Fibroblast of lung (primary cell): ENCODE data around the gene C10orf90.

Experiments
- EZH2 ChIP-seq: IDR thresholded peaks from 2 replicates; pipeline ENCODE4 v1.5.1; 2012; ENCODE audit warnings: low read length, control low read depth, mild to moderate bottlenecking; ENCODE audit errors: missing control alignments
- TF ChIP-seq, protein P1 (sequence below), 2 donors: IDR thresholded peaks in 1 of 2; conservative IDR thresholded peaks in 1 of 2; 1 replicate in 1 of 2; 2 replicates in 1 of 2; pipeline ENCODE4 v1.5.1; 2011 to 2012; ENCODE audit warnings: low read length in 2 of 2, control low read depth in 1 of 2, inconsistent platforms in 1 of 2, low read depth in 1 of 2, mild to moderate bottlenecking in 1 of 2

DNA sequence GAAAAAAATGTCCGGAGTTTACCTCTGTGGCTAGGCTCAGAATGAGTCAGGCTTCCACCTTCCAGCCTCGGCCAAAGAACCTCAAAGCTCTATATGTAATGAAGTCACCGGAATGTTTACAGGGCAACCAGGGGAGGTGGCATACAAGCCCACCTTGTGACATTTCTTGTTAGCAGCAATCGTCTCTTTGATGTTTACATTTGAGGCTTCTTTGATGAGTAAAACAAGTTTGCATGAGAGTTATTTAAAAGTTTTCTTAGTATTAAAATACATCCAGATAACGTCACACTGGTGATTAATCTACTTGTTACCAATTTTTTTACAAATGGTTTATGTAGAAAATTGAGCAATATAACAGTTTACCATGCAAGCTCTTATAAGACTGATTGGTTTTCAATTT is 149.1 kb downstream of the C10orf90 start:
- TF ChIP-seq, protein P1, sequence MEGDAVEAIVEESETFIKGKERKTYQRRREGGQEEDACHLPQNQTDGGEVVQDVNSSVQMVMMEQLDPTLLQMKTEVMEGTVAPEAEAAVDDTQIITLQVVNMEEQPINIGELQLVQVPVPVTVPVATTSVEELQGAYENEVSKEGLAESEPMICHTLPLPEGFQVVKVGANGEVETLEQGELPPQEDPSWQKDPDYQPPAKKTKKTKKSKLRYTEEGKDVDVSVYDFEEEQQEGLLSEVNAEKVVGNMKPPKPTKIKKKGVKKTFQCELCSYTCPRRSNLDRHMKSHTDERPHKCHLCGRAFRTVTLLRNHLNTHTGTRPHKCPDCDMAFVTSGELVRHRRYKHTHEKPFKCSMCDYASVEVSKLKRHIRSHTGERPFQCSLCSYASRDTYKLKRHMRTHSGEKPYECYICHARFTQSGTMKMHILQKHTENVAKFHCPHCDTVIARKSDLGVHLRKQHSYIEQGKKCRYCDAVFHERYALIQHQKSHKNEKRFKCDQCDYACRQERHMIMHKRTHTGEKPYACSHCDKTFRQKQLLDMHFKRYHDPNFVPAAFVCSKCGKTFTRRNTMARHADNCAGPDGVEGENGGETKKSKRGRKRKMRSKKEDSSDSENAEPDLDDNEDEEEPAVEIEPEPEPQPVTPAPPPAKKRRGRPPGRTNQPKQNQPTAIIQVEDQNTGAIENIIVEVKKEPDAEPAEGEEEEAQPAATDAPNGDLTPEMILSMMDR (conservative IDR thresholded peaks at IDR 0.05 in 1 of 2, IDR thresholded peaks at IDR 0.05 in 1 of 2; ENCODE audit: low read depth in 1 of 2, low read length in 2 of 2): no peak
- TF ChIP-seq EZH2: no peak
